EH (cell line): ENCODE measurements around the gene UTS2R.

ENCODE experiments used
- DNase-seq: peaks from one replicate; pipeline ENCODE4 v3.0.0-alpha.2; 2015; ENCODE audit warnings: low read depth

UTS2R gene

GRCh38 chr17:82389379-82389778 lies 17.8 kb downstream of the UTS2R start:
- no peak for DNase-seq

- DNase-seq = no peak
Measured at GRCh38 chr17:82390015-82390859, 18.7 kb downstream of the UTS2R start.

GRCh38 chr17:82390860-82391435 lies 19.4 kb downstream of the UTS2R start:
- no peak for DNase-seq

GRCh38 chr17:82391496-82392066 lies 20.0 kb downstream of the UTS2R start:
- DNase-seq = no peak

- DNase-seq = no peak
Measured at GRCh38 chr17:82392209-82392920, 20.8 kb downstream of the UTS2R start.

- no peak for DNase-seq
Measured at GRCh38 chr17:82392941-82393340, 21.4 kb downstream of the UTS2R start.

GRCh38 chr17:82394278-82394677 lies 22.7 kb downstream of the UTS2R start:
- DNase-seq = no peak

- DNase-seq = peak; percentile 95
Measured at GRCh38 chr17:82396601-82397435, 25.3 kb downstream of the UTS2R start.

GRCh38 chr17:82397449-82398335 lies 26.1 kb downstream of the UTS2R start:
- DNase-seq = no peak

- DNase-seq = peak; percentile 90
Measured at GRCh38 chr17:82399041-82399441, 27.5 kb downstream of the UTS2R start.

GRCh38 chr17:82399601-82400101 lies 28.1 kb downstream of the UTS2R start:
- no peak for DNase-seq

- DNase-seq = no peak
Measured at GRCh38 chr17:82400206-82400605, 28.6 kb downstream of the UTS2R start.

- DNase-seq = peak; percentile 59
Measured at GRCh38 chr17:82400830-82401229, 29.3 kb downstream of the UTS2R start.

GRCh38 chr17:82402865-82403264 lies 31.3 kb downstream of the UTS2R start:
- no peak for DNase-seq

GRCh38 chr17:82403662-82404660 lies 32.4 kb downstream of the UTS2R start:
- no peak for DNase-seq

GRCh38 chr17:82405051-82405450 lies 33.5 kb downstream of the UTS2R start:
- no peak for DNase-seq

GRCh38 chr17:82406131-82406671 lies 34.6 kb downstream of the UTS2R start:
- DNase-seq = no peak

- DNase-seq = no peak
Measured at GRCh38 chr17:82407255-82407654, 35.7 kb downstream of the UTS2R start.
